VCaP (cell line): Measurements from ENCODE around the gene BPIFB6.
"Not testable (repeated sequence)": the region's sequence is repeated elsewhere in the genome, so short reads cannot be mapped to it uniquely, and the experiment has no call there.

Source experiments
- H3K27ac ChIP-seq: fragments of 450-650 bp; 2 replicates; pipeline ENCODE4 v1.5.1; 2017
- CTCF ChIP-seq: fragments of 450-650 bp; conservative IDR thresholded peaks from 2 replicates; pipeline ENCODE4 v1.5.1; 2017; ENCODE audit warnings: mild to moderate bottlenecking, moderate library complexity

The BPIFB6 gene

GRCh38 chr20:33037456-33037855, 6.0 kb downstream of the BPIFB6 start:
- H3K27ac ChIP-seq = no peak overlapping the region
- no peak for TF ChIP-seq CTCF

DNA sequence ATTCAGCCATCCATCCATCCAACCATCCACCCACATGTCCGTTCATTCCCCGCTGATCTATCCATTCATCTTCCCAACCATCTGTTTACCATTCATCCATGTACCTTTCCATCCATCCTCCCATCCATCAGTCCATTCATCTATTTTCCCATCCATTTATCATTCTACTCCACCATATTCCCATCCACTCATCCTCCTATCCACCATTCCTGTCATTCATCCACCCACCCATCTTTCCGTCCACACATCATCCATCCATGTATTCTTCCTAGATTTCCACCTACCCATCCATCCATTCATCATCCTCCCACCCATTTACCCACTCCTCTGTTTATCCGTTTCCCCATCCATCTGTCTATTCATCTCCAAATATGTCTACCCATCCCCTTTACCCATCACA, 6.8 kb downstream of the BPIFB6 start:
- no peak for TF ChIP-seq CTCF
- no peak overlapping the region for H3K27ac ChIP-seq

DNA sequence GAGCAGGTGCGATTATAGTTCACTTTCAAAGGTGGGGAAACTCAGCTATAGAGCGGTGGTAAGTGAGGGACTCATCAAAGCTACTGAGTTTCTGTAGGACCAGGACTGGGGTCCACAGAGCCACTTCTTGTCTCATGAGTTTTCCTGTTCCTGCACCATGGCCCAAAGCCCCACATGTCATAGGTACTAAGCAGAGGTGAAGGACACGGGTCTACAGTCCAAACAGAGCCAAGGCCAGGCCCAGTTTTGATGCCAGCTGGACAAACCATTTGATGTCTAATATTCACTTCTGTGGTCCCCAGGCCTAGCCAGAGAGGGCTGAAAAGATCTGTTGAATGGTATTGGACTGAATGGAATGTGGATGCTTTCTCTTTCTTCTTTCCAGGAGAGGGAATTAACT, 11.0 kb downstream of the BPIFB6 start:
- TF ChIP-seq CTCF = no peak
- no peak overlapping the region for H3K27ac ChIP-seq

- no peak for TF ChIP-seq CTCF
These were observed 11.7 kb downstream of the BPIFB6 start for GRCh38 chr20:33042983-33043730.

DNA sequence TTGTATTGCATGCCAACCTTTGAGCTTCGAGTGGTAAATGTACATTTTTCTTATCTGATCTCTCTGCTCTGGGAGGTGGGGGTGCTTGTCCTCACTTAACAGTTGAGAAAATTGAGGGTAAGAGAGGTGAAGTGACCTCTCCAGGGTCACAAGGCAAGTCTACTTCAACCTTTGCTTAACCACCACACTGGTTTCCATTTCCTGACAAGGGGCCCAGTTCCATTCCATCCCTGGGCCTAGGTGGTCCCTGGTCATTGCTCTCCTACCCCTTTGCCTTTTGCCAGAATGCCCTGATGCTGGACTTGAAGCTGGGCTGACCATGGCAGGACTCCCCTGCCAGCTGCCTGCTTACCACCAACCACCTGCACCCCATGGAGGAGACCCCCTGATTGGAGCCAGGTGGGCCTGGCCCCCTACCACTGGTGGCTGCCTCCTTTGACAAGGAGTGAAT, 12.3 kb downstream of the BPIFB6 start:
- no peak for TF ChIP-seq CTCF
- no peak overlapping the region for H3K27ac ChIP-seq

More at GRCh38 chr20:33042983-33043730, 11.7 kb downstream of the BPIFB6 start:
- H3K27ac ChIP-seq = no peak overlapping the region

DNA sequence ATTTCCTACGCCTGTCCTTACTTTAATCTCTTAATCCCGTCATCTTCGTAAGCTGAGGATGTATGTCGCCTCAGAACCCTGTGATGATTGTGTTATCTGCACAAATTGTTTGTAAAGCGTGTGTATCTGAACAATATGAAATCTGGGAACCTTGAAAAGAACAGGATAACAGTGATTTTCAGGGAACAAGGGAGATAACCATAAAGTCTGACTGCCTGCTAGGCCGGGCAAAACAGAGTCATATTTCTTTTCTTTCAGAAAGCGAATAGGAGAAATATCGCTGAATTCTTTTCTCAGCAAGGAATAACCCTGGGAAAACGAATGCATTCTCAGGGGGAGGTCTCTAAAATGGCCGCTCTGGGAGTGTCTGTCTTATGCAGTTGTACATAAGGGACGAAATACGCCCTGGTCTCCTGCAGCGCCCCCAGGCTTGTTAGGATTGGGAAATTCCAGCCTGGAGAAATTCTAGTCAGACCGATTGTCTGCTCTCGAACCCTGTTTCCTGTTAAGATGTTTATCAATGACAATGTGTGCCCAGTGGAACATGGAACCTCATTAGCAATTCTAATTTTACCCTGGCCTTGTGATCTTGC, 13.8 kb downstream of the BPIFB6 start:
- H3K27ac ChIP-seq = not testable (repeated sequence)

GRCh38 chr20:33046412-33046811, 15.0 kb downstream of the BPIFB6 start:
- no peak for TF ChIP-seq CTCF
- H3K27ac ChIP-seq = no peak overlapping the region

DNA sequence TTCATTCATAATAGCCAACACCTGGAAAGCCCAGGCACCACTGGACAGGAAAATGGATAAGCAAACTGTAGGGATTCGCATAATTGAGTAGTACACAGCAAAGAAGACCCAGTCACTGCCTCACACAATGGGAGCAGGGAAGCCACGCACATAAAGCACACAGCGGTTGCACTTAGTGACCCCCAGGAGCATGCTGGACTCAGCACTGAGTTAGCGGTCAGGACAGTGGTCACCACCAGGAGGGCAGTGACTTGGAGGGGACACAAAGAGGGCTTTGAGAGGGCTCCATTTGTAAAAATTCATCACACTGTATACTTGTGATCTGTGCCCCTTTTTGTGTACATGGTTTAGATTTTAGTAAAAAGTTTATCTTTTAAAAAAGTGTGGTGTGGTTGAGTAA, 19.9 kb downstream of the BPIFB6 start:
- no peak for TF ChIP-seq CTCF
- no peak overlapping the region for H3K27ac ChIP-seq
